Measurements from ENCODE around the gene ZNF536.
"Not testable (repeated sequence)": the region's sequence is repeated elsewhere in the genome, so short reads cannot be mapped to it uniquely, and the experiment has no call there.

The ZNF536 gene

GRCh38 chr19:30336290-30336689 lies 35.9 kb upstream of the ZNF536 start:
- H3K4me3 ChIP-seq (ENCODE audit: low read length) = no peak overlapping the region
- TF ChIP-seq ZNF274 (IDR thresholded peaks at IDR 0.05; ENCODE audit: low read depth, low read length) = no peak

DNA sequence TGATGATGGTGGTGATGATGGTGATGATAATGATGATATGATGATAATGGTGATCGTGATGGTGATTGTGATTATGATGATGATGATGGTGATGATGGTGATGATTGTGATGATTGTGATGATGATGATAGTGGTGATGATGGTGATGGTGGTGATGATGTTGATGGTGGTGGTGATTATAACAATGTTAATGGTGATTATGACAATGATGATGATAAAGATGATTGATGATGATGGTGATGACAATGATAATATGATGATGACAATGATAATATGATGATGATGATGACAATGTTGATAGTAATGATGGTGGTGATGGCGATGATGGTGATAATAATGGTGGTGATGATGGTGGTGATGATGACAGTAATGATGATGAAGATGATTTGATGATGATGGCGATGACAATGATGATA lies 34.1 kb upstream of the ZNF536 start:
- no peak overlapping the region for H3K4me3 ChIP-seq (ENCODE audit: low read length)
- TF ChIP-seq ZNF274 (IDR thresholded peaks at IDR 0.05; ENCODE audit: low read depth, low read length) = no peak

- no peak overlapping the region for H3K4me3 ChIP-seq (ENCODE audit: low read length)
- no peak for TF ChIP-seq ZNF274 (IDR thresholded peaks at IDR 0.05; ENCODE audit: low read depth, low read length)
These were observed 33.1 kb upstream of the ZNF536 start for GRCh38 chr19:30338878-30339623.

- no peak for TF ChIP-seq ZNF274 (IDR thresholded peaks at IDR 0.05; ENCODE audit: low read depth, low read length)
- H3K4me3 ChIP-seq (ENCODE audit: low read length) = no peak overlapping the region
These were observed 32.3 kb upstream of the ZNF536 start for GRCh38 chr19:30339624-30340525.

DNA sequence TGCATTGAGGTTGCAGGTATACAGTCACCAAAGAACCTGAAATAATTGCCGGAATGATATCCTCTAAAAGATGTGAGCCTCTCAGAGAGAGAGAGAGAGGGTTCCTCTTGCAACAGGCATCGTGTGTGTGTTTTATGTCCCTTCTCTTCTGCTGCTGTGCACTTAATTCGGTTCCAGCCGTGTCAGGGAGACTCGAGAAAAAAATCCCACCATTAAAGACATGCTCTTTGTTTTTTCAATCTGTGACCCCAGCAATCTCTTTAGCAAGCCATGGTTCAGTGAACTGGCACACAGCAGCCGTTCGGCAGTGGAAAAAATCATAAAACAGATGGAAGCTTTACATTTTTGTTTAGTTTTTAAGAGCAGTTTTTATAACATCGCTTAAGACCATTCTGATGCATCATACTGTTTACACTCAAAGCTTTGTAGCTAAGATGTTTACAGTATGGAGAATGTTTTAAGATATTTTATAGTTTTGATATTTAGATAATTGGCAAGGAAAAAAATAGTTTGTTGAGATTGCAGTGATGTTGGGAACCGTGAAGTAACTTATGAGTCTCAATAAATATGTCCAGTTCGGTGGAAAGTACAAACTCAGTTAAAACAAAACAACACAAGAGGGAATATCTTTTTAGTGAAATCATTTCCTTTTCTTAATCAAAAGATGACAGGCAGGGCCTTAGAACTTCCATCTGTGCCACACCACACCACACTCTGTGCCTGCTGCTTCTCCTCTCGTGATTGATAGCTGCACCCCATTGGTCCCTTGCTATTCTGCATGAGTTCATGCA lies 31.2 kb upstream of the ZNF536 start:
- TF ChIP-seq ZNF274 (IDR thresholded peaks at IDR 0.05; ENCODE audit: low read depth, low read length) = no peak
- no peak overlapping the region for H3K4me3 ChIP-seq (ENCODE audit: low read length)

DNA sequence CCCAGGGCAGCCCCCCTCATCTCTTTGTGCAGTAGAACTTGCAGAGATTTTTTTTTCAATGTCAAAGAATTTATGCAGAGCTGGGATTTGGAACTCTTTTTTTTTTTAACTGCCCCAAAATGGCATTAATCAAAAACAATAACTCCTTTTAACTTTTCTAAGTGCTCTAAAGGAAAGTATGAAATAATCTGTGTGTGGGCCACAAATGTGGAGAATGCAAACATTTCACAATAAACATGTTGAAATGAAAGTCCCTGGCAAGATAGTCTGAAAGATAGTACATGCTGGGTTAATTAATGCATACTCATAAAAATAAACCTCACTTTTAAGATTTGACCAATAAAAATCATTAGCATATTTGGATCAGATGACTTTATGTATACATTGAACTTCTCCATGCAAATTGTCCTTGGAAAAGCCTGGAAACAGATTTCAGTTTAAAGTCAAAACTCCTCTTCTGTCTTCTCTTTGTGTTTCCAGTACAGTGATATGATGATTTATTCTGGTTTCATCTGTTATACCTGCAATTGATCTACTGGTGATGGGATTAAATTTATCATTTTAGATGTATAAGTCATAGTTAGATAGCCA lies 30.5 kb upstream of the ZNF536 start:
- no peak for TF ChIP-seq ZNF274 (IDR thresholded peaks at IDR 0.05; ENCODE audit: low read depth, low read length)
- H3K4me3 ChIP-seq (ENCODE audit: low read length) = no peak overlapping the region

GRCh38 chr19:30342901-30343300 lies 29.3 kb upstream of the ZNF536 start:
- no peak for TF ChIP-seq ZNF274 (IDR thresholded peaks at IDR 0.05; ENCODE audit: low read depth, low read length)
- no peak overlapping the region for H3K4me3 ChIP-seq (ENCODE audit: low read length)

- TF ChIP-seq ZNF274 (IDR thresholded peaks at IDR 0.05; ENCODE audit: low read depth, low read length) = no peak
These were observed 27.4 kb upstream of the ZNF536 start for GRCh38 chr19:30344446-30345425.

DNA sequence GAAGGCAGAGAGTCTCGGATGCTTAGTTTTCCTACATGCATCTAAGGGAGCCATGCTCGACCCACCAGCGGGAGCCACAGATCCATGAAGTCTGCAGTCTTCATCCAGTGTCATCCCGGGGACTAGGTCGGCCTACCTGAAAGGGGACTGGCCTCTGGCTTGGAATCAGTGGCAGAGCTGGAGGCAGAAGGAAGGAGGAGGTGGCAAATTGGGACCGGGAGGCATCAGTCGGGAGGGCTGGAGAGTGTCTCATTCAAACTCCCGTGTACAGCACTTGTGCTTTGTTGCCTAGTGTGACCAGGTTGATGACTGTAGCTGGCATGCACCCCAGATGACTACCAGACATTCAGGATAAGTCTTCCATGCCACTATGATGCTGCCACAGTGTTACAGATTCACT lies 26.5 kb upstream of the ZNF536 start:
- H3K4me3 ChIP-seq (ENCODE audit: low read length) = no peak overlapping the region
- no peak for TF ChIP-seq ZNF274 (IDR thresholded peaks at IDR 0.05; ENCODE audit: low read depth, low read length)

More at GRCh38 chr19:30344446-30345425, 27.4 kb upstream of the ZNF536 start:
- H3K4me3 ChIP-seq (ENCODE audit: low read length) = no peak overlapping the region

GRCh38 chr19:30346468-30346867 lies 25.7 kb upstream of the ZNF536 start:
- H3K4me3 ChIP-seq (ENCODE audit: low read length) = not testable (repeated sequence)

DNA sequence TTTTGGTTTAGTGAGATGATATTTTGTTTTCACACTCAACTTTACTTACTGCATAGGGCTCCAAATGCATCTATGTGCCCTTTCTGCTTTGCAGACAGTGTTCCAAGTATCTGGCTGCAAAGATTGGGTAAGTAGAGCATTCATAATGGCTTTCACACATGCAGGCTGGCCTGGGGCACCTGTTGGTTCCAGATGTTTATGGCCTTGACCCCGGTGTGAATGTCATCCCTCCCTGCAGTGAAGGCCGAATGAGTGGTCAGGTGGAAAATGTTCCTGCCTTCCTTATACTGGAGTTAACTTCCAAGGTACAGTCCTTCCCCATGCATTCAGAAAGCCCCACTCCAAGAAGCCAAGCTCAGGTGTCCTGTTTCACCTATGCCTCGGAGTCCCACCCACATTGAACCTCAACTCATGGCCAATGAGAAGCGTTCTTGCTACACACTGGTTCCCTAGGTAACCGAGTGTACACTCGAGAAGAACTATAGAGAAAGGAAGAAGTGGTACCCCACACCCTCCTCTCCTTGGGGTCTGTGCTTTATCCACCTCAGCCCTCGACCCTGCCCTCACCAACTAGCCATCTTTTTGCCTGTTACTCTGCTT lies 23.0 kb upstream of the ZNF536 start:
- no peak for TF ChIP-seq ZNF274 (IDR thresholded peaks at IDR 0.05; ENCODE audit: low read depth, low read length)
- no peak overlapping the region for H3K4me3 ChIP-seq (ENCODE audit: low read length)

Data from GM08714 (cell line).